GM20000 (cell line): ENCODE measurements around the gene PDK2.

Experiments used
- DNase-seq: peaks from one replicate; pipeline ENCODE4 v3.0.0; 2012; ENCODE audit warnings: low spot score
- TF ChIP-seq, protein P1 (sequence below): IDR thresholded peaks from 2 replicates; pipeline ENCODE4 v1.5.1; 2012; ENCODE audit warnings: mild to moderate bottlenecking, control low read depth; ENCODE audit errors: extremely low read depth, missing control alignments

Gene PDK2

GRCh38 chr17:50120475-50121253 lies 25.5 kb downstream of the PDK2 start:
- TF ChIP-seq, protein P1, sequence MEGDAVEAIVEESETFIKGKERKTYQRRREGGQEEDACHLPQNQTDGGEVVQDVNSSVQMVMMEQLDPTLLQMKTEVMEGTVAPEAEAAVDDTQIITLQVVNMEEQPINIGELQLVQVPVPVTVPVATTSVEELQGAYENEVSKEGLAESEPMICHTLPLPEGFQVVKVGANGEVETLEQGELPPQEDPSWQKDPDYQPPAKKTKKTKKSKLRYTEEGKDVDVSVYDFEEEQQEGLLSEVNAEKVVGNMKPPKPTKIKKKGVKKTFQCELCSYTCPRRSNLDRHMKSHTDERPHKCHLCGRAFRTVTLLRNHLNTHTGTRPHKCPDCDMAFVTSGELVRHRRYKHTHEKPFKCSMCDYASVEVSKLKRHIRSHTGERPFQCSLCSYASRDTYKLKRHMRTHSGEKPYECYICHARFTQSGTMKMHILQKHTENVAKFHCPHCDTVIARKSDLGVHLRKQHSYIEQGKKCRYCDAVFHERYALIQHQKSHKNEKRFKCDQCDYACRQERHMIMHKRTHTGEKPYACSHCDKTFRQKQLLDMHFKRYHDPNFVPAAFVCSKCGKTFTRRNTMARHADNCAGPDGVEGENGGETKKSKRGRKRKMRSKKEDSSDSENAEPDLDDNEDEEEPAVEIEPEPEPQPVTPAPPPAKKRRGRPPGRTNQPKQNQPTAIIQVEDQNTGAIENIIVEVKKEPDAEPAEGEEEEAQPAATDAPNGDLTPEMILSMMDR, result no peak

GRCh38 chr17:50122945-50123344 lies 27.8 kb downstream of the PDK2 start:
- TF ChIP-seq, protein P1, result no peak
- DNase-seq, result no peak

More at GRCh38 chr17:50120475-50121253, 25.5 kb downstream of the PDK2 start:
- DNase-seq, result no peak

DNA sequence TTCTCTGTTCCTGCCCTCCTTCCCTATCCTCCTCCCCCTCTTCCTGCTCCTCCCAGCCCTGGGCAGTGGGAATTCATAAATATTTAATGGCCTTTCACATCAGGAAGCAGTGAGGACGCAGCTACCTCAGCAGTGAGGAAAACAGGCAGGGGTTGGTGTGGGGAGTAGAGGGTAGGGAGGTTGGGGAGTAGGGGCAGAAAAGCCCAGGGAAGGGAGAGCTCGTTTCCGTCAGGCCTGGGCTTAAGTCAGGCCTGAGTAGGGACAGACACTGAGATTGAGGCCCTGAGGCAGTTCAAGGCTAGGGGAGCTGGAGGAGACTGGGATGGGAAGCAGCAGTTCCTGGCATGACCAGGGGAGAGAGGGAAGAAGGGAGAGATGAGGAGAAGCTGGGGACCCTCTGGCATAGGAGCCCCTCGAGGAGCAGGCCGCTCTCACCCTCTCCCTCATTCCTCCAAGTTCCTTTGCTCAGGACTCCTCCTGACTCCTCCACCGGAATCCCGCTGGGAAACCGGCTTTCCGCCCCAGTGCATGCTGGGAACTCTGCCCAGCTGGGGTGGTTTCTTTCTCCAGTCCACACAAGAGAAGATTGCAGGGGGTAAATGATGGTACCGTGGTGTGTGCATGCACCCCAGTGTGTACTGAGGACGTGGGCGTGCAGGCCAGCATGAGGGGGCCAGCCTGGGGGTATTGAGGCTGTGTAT lies 28.6 kb downstream of the PDK2 start:
- no peak for DNase-seq
- TF ChIP-seq, protein P1, result no peak

DNA sequence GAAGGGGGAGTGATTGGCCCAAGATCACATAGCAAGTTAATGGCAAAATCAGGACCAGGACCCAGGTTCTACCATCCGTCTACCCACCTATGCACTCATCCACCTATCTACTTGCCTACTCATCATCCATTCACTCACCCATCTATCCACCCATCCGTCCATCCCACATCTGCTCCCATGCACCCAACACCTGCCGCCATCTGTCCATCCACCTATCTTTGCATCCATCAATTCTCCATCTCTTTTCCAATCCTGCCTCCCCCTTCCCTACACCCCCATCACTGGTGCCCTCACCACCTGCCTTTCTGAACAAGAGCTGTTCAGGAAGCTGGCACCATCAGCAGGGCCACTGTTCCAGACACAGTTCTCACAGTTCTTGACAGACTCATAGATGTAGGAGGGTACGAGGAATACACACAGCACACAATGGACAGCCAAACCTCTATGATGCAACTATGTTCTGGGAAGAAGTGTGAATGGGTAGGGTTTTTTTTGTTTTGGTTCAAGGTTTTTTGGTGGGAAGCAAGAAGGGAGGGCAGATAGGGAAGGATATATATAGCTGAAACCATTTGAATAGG lies 30.4 kb downstream of the PDK2 start:
- TF ChIP-seq, protein P1, result no peak
- no peak for DNase-seq

DNA sequence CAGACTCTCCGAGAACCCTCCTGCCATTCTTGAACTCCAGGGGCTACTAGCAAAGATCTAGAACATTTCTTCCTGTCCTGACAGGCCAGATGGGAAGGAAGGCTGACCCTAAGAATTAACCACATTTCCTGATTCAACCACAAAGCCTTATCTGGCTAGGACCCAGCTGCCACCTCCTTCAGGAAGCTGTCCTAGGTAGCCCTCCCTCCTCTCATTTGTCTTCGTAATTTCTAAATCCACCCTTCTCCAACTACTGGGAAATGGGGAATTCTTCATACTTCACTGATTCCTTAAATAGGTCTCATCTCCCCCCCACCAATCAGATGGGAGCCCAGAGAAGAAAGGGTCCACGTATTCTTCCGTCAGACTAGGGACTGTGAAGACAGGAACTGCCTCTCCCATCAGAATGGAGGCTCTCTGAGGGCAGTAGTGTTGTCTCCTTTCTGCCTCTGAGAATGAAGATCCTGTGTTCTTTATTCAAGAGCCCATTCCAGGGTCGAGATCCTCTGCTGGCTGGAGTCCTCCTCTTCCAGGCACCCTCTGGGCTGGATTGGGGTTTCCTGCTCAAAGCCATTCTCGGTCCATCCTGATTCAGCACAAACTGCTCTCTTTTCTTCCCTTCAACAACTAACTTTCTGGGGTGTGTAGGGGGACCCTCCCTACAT lies 32.7 kb downstream of the PDK2 start:
- no peak for DNase-seq
- TF ChIP-seq, protein P1, result no peak

GRCh38 chr17:50128441-50129352 lies 33.5 kb downstream of the PDK2 start:
- TF ChIP-seq, protein P1, result no peak
- no peak for DNase-seq
